ENCODE results near the gene COX7A2L. TPM values are rescaled to one million over a fixed set of nuclear protein-coding genes. Genes with fewer than 3 reads are reported as not detected.
"Not testable (repeated sequence)": the region's sequence is repeated elsewhere in the genome, so short reads cannot be mapped to it uniquely, and the experiment has no call there.

COX7A2L gene
- total RNA-seq, 1 experiment from 2014 or later = 132 TPM

DNA sequence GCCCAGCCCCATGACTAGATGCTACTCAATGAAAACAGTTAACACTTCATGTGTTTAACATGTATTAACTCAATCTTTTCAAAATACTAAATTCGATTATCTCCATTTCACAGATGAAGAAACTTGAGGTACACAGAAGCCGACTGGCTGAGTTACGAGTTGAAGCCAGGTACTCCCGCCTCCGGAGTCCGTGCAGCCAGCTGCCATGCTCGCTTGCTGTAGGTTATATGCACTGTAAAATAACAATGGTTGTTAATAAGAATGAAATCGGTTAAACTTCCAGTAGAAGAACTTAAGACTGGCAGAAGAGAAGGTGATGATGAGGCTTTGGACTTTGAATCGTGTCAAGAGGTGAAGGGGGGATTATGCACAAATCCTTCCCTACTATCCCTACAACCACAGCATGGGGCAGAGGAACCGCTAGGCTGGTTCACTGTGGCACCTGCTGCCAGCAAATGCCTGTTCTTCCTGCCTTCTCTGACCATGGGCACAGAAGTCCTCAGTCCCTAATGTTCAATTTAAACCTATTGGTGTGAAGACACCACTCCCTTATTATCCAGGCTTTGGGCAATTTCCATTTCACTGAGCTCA is 25.4 kb downstream of the COX7A2L start:
- in situ Hi-C loops (cut with HindIII; ENCODE audit: low pct_unique_long_range_greater_than_20kb, low sequenced_read_pairs) = no loop called here
- ATAC-seq (no peak), DNase-seq (ENCODE audit: low read depth, low spot score) (no peak)
- no peaks in the 10 kb centered on the region for H3K9me3 ChIP-seq (ENCODE audit: control insufficient read depth, insufficient read depth, low read depth, low read length)
- H3K27me3 ChIP-seq (ENCODE audit: control insufficient read depth, insufficient read depth, low read length) = no peaks in the 10 kb centered on the region
- no peak for TF ChIP-seq SIN3A (IDR thresholded peaks at IDR 0.05; ENCODE audit: borderline replicate concordance, insufficient read depth, low read depth, low read length)
- TF ChIP-seq, protein P1, sequence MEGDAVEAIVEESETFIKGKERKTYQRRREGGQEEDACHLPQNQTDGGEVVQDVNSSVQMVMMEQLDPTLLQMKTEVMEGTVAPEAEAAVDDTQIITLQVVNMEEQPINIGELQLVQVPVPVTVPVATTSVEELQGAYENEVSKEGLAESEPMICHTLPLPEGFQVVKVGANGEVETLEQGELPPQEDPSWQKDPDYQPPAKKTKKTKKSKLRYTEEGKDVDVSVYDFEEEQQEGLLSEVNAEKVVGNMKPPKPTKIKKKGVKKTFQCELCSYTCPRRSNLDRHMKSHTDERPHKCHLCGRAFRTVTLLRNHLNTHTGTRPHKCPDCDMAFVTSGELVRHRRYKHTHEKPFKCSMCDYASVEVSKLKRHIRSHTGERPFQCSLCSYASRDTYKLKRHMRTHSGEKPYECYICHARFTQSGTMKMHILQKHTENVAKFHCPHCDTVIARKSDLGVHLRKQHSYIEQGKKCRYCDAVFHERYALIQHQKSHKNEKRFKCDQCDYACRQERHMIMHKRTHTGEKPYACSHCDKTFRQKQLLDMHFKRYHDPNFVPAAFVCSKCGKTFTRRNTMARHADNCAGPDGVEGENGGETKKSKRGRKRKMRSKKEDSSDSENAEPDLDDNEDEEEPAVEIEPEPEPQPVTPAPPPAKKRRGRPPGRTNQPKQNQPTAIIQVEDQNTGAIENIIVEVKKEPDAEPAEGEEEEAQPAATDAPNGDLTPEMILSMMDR (IDR thresholded peaks at IDR 0.05) = no peak
- no peak for TF ChIP-seq TCF7L2 (IDR thresholded peaks at IDR 0.05; ENCODE audit: low read depth, low read length)
- no peak for TF ChIP-seq POLR2AphosphoS5 (IDR thresholded peaks at IDR 0.05; ENCODE audit: low read depth, low read length)
- no peak for TF ChIP-seq REST (IDR thresholded peaks at IDR 0.05; ENCODE audit: insufficient read depth in 1 of 2, low read depth in 2 of 2, low read length in 1 of 2)
- no TSS peak for BruUV-seq (replicated peaks)
- intact Hi-C loops (cut with micrococcal nuclease; ENCODE audit: unreplicated experiment) = no loop called here
- CTCF ChIA-PET = no interaction called here
- H3K27ac ChIP-seq (ENCODE audit: low read length) = no peak overlapping the region
- H3K4me1 ChIP-seq (ENCODE audit: control insufficient read depth, insufficient read depth, low read length) = no peaks in the 10 kb centered on the region
- no peak overlapping the region for H3K4me3 ChIP-seq (ENCODE audit: low read depth in 2 of 2, low read length in 2 of 2)
- H3K36me3 ChIP-seq (ENCODE audit: control insufficient read depth, insufficient read depth, low read length) = peaks cover 22% of the 10 kb centered on the region
- POLR2A ChIA-PET = no interaction called here

DNA sequence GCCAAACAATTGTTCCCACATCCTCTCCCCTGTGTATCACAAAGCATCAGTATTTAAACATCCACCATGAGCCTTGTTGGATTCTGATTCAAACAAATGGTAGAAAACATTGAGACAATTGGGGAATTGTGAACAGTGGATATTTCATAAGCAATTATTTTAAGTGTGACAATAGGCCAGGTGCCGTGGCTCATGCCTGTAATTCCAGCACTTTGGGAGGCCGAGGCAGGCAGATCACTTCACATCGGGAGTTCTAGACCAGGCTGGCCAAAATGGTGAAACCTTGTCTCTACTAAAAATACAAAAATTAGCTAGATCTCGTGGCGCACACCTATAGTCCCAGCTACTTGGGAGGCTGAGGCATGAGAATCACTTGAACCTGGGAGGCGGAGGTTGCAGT is 26.2 kb downstream of the COX7A2L start:
- H3K4me3 ChIP-seq (ENCODE audit: low read depth in 2 of 2, low read length in 2 of 2); in situ Hi-C loops (cut with HindIII; ENCODE audit: low pct_unique_long_range_greater_than_20kb, low sequenced_read_pairs); H3K9me3 ChIP-seq (ENCODE audit: control insufficient read depth, insufficient read depth, low read depth, low read length); intact Hi-C loops (cut with micrococcal nuclease; ENCODE audit: unreplicated experiment); H3K4me1 ChIP-seq (ENCODE audit: control insufficient read depth, insufficient read depth, low read length); DNase-seq (ENCODE audit: low read depth, low spot score); H3K27ac ChIP-seq (ENCODE audit: low read length); ATAC-seq; BruUV-seq (replicated peaks); CTCF ChIA-PET; H3K27me3 ChIP-seq (ENCODE audit: control insufficient read depth, insufficient read depth, low read length): not testable (repeated sequence)
- peaks cover 29% of the 10 kb centered on the region for H3K36me3 ChIP-seq (ENCODE audit: control insufficient read depth, insufficient read depth, low read length)
- POLR2A ChIA-PET = interaction anchor here (0.7 kb wide), 1 partner anchor 465 kb away, joined by 3 read pairs; no protein-coding TSS in a partner anchor

- H3K27me3 ChIP-seq (ENCODE audit: control insufficient read depth, insufficient read depth, low read length) = no peaks in the 10 kb centered on the region
- H3K36me3 ChIP-seq (ENCODE audit: control insufficient read depth, insufficient read depth, low read length) = peaks cover 29% of the 10 kb centered on the region
- POLR2A ChIA-PET = no interaction called here
- in situ Hi-C loops (cut with HindIII; ENCODE audit: low pct_unique_long_range_greater_than_20kb, low sequenced_read_pairs) = no loop called here
- intact Hi-C loops (cut with micrococcal nuclease; ENCODE audit: unreplicated experiment) = no loop called here
- H3K27ac ChIP-seq (ENCODE audit: low read length) = no peak overlapping the region
- no TSS peak for BruUV-seq (replicated peaks)
- H3K4me1 ChIP-seq (ENCODE audit: control insufficient read depth, insufficient read depth, low read length) = no peaks in the 10 kb centered on the region
- TF ChIP-seq, protein P1 (IDR thresholded peaks at IDR 0.05) = no peak
- TF ChIP-seq REST (IDR thresholded peaks at IDR 0.05; ENCODE audit: insufficient read depth in 1 of 2, low read depth in 2 of 2, low read length in 1 of 2) (no peak), POLR2AphosphoS5 (IDR thresholded peaks at IDR 0.05; ENCODE audit: low read depth, low read length) (no peak), TCF7L2 (IDR thresholded peaks at IDR 0.05; ENCODE audit: low read depth, low read length) (no peak), SIN3A (IDR thresholded peaks at IDR 0.05; ENCODE audit: borderline replicate concordance, insufficient read depth, low read depth, low read length) (no peak)
- no peaks in the 10 kb centered on the region for H3K9me3 ChIP-seq (ENCODE audit: control insufficient read depth, insufficient read depth, low read depth, low read length)
- H3K4me3 ChIP-seq (ENCODE audit: low read depth in 2 of 2, low read length in 2 of 2) = no peak overlapping the region
- CTCF ChIA-PET = no interaction called here
- DNase-seq (ENCODE audit: low read depth, low spot score) (no peak), ATAC-seq (no peak)
Measured at GRCh38 chr2:42334220-42334619, 26.8 kb downstream of the COX7A2L start.

Measured in Panc1 (cell line).